Measurements from ENCODE around the gene TSC22D1. TPM values are rescaled to one million over a fixed set of nuclear protein-coding genes. Genes with fewer than 3 reads are reported as not detected.

Gene TSC22D1
- total and polyA plus RNA-seq, 9 donors, result 100 to 369 (median 154) TPM

DNA sequence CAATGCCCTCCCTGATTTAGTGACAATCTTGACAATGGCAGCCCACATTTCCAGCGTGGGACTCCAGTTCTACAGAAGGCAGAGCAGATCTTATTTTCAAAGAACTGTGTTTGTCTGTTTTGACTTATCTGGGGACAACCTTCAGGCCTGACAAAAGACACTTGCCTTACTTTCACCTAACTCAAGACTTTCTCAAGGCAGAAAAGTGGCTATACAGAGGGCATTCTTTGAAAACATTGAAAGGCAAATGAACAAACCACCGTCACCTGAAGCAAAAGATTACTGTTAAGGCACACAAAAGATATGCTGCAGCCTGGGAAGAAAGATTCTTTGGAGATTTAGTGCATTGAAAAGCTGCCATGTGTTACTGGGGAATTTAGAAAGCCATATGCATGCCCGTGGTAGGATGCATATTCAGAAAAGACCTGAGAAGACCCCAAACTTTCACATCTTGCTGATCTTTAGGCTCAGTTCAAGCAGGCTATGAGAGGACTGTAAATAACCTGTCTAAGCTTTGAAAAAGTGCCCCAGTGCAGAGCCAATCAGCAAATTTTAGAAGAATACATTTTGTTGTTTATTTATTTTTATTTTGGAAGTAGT, 82.8 kb downstream of the TSC22D1 start:
- H3K27ac ChIP-seq, result no peak overlapping the region
- no peaks in the 10 kb centered on the region for H3K36me3 ChIP-seq
- no peaks in the 10 kb centered on the region for H3K9me3 ChIP-seq
- no peaks in the 10 kb centered on the region for H3K27me3 ChIP-seq
- WGBS, 3 donors, result 65 to 72% (median 71%) methylated on average over 3 of the region's 3 CpGs
- no peak for TF ChIP-seq POLR2A (IDR thresholded peaks at IDR 0.05)
- TF ChIP-seq, protein P1, sequence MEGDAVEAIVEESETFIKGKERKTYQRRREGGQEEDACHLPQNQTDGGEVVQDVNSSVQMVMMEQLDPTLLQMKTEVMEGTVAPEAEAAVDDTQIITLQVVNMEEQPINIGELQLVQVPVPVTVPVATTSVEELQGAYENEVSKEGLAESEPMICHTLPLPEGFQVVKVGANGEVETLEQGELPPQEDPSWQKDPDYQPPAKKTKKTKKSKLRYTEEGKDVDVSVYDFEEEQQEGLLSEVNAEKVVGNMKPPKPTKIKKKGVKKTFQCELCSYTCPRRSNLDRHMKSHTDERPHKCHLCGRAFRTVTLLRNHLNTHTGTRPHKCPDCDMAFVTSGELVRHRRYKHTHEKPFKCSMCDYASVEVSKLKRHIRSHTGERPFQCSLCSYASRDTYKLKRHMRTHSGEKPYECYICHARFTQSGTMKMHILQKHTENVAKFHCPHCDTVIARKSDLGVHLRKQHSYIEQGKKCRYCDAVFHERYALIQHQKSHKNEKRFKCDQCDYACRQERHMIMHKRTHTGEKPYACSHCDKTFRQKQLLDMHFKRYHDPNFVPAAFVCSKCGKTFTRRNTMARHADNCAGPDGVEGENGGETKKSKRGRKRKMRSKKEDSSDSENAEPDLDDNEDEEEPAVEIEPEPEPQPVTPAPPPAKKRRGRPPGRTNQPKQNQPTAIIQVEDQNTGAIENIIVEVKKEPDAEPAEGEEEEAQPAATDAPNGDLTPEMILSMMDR (IDR thresholded peaks at IDR 0.05), result no peak
- TF ChIP-seq EP300 (IDR thresholded peaks at IDR 0.05), result no peak
- no peak overlapping the region for H3K4me3 ChIP-seq
- intact Hi-C loops (cut with DNase I), result no loop called here
- no peaks in the 10 kb centered on the region for H3K4me1 ChIP-seq (ENCODE audit: insufficient read depth)
- DNase-seq, result no peak

DNA sequence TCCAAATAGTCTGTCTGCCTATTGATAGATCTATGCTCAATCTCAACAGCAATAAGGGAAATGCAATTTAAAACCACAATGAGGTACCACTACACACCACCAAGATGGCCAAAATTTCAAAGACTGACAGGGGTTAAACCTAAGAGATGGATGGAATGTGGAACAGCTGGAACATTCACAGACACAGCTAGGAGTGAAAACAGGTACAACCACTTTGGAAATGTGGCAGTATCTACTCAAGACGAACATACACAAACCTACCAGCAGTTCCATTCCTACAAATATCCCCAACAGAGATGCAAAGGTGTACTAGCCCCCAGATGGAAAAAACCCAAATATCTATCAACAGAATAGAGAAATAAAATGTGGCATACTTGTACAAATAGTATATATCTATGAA, 86.4 kb downstream of the TSC22D1 start:
- no peak overlapping the region for H3K4me3 ChIP-seq
- no peak overlapping the region for H3K27ac ChIP-seq
- no peak for DNase-seq
- no peaks in the 10 kb centered on the region for H3K9me3 ChIP-seq
- intact Hi-C loops (cut with DNase I), result loop anchor here in 1 of 4 donors (10.0 kb wide), 1 partner anchor 85 kb away; the partner anchor contains the start of gene TSC22D1
- no peaks in the 10 kb centered on the region for H3K36me3 ChIP-seq
- TF ChIP-seq, protein P1 (IDR thresholded peaks at IDR 0.05), result no peak
- no peak for TF ChIP-seq EP300 (IDR thresholded peaks at IDR 0.05)
- no peak for TF ChIP-seq POLR2A (IDR thresholded peaks at IDR 0.05)
- no peaks in the 10 kb centered on the region for H3K4me1 ChIP-seq (ENCODE audit: insufficient read depth)
- no peaks in the 10 kb centered on the region for H3K27me3 ChIP-seq
- WGBS, 3 donors, result 86 to 90% (median 89%) methylated on average over 1 of the region's 1 CpG

DNA sequence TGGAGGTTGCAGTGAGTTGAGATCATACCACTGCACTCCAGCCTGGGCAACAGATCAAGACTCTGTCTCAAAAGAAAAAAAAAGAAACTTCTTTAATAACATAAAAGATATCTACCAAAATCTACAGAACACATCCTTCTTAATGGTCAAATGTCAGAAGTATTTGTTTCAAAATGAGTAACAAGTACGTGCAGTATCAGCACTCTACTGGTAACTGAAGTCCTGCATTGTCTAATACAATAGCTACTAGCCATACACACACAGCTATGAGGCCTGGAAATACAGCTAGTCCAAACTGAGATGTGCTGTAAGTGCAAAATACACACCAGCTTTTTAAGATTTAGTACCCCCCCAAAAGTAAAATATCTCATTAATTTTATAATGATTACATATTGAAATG, 88.1 kb downstream of the TSC22D1 start:
- 86 to 93% (median 90%) methylated on average over 1 of the region's 1 CpG for WGBS, 3 donors
- H3K4me1 ChIP-seq (ENCODE audit: insufficient read depth), result no peaks in the 10 kb centered on the region
- TF ChIP-seq EP300 (IDR thresholded peaks at IDR 0.05) (no peak), POLR2A (IDR thresholded peaks at IDR 0.05) (no peak)
- TF ChIP-seq, protein P1 (IDR thresholded peaks at IDR 0.05), result no peak
- no peaks in the 10 kb centered on the region for H3K9me3 ChIP-seq
- H3K4me3 ChIP-seq, result no peak overlapping the region
- no peaks in the 10 kb centered on the region for H3K27me3 ChIP-seq
- no peak for DNase-seq
- intact Hi-C loops (cut with DNase I), result loop anchor here in 1 of 4 donors (10.0 kb wide), 1 partner anchor 87 kb away; the partner anchor contains the start of gene TSC22D1
- H3K27ac ChIP-seq, result no peak overlapping the region
- no peaks in the 10 kb centered on the region for H3K36me3 ChIP-seq

DNA sequence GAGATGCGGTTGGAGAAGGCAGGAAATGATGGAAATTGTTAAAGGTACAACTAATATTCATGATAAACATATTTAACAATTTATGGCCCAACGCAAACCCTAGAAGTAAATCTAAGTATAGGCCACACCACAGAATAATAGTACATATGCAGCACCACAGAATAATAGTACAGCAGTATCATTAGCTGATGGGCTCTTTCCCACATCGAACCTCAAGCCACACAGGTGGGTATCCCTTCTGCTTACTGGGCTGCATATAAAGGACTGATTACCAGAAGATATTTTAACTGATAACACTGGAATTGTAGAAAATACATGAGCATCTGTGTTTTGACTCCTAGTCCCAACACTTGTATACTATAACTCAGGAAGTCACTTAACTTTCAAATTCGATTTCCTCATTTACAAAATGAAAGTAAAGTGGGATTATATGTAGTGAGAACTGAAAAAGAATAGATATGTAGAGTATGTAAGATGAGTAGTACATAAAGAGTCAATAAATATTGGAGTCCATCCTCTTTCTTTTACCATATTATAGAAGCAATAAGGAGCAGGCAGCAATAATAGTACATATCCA, 91.5 kb downstream of the TSC22D1 start:
- Histone ChIP-seq H3K27me3 (no peaks in the 10 kb centered on the region), H3K27ac (no peak overlapping the region), H3K36me3 (no peaks in the 10 kb centered on the region), H3K4me1 (ENCODE audit: insufficient read depth) (no peaks in the 10 kb centered on the region), H3K4me3 (no peak overlapping the region), H3K9me3 (no peaks in the 10 kb centered on the region)
- no peak for TF ChIP-seq POLR2A (IDR thresholded peaks at IDR 0.05)
- no peak for TF ChIP-seq EP300 (IDR thresholded peaks at IDR 0.05)
- TF ChIP-seq, protein P1 (IDR thresholded peaks at IDR 0.05), result no peak
- no peak for DNase-seq
- WGBS, 3 donors, result 77 to 83% (median 81%) methylated on average over 4 of the region's 4 CpGs
- intact Hi-C loops (cut with DNase I), result loop anchor here (5.0 to 10.0 kb wide), 3 partner anchors 90 to 488 kb away; partner anchors contain the start of gene TSC22D1 (in 1 of the 4)
